HG03520 (cell line): ENCODE data around the gene DPP6.

ENCODE experiments used
- ATAC-seq: cut with Tn5 transposase; IDR thresholded peaks from one replicate; pipeline ENCODE4 v1.9.1; 2021; ENCODE audit warnings: mild to moderate bottlenecking, moderate library complexity; ENCODE audit not compliant: unreplicated experiment

DPP6 gene

DNA sequence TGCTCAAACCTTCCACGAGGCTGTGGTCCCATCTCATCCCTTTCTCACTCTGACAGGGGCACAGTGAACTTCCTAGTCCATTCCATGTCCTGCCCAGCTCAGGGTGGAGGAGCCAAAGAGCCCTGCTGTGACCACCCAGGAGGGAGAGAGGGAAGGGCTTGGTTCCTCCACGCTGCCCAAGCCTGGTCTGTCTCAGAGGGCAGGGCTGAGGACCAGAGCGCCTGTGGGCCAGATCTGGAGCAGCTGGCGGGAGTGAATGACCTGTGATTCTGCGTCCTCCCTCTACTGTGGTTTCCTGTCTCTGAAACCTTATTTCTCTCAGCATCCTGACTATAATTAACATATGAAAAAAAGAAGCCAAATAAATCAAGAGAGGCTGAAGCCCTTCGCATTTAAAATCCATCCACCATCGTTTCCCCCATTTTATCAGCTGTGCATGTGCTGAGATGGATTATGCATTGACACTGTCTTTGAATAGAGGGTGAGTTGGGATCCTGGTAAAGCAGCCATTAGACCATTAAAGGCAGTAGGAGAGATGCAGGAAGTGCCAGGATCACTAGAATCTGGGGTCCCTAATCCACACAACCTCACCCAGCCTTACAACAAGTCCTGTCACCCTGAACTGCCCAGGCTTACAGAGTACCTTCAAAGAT lies 165.6 kb downstream of the DPP6 start:
- ATAC-seq, result no peak

GRCh38 chr7:154231732-154232131 lies 179.5 kb downstream of the DPP6 start:
- ATAC-seq, result no peak

DNA sequence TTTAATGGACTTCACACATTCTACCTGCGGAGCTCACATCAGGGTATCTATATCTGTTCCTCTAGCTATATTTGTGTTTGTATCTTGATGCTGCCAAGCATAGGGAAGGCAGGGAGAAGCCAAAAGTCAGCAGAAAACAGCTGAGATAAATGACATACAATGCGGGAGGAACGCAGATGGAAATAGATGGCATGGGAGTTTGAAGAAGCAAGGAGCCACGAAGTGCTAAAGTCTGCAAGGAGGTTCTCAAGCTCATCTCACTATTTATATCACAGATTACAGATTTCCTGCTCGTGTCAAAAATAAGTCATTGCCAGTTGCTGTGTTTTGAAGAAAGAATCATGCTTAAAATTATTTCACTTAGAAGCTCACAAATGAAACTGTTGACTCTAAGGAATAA lies 180.5 kb downstream of the DPP6 start:
- ATAC-seq, result no peak

DNA sequence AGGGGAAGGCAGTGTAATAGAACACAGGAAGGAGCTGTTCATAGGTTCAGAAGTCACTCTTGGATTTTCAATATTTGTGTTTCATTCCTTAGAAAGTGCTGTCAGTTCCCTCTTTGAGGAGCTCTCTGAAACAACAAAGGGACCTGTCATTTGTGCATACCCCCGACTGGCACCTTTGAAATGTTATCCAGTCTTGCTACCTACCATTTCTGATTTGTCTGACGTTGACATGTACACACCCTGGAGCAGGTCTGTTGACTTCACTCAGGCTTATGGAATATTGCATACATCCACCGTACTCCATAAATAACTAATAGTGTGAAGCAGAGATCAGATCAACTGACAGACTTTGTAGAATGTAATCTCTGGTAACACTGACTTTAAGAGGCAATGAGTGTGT lies 189.8 kb downstream of the DPP6 start:
- no peak for ATAC-seq

- ATAC-seq, result no peak
These were observed 190.5 kb downstream of the DPP6 start for GRCh38 chr7:154242709-154243108.

DNA sequence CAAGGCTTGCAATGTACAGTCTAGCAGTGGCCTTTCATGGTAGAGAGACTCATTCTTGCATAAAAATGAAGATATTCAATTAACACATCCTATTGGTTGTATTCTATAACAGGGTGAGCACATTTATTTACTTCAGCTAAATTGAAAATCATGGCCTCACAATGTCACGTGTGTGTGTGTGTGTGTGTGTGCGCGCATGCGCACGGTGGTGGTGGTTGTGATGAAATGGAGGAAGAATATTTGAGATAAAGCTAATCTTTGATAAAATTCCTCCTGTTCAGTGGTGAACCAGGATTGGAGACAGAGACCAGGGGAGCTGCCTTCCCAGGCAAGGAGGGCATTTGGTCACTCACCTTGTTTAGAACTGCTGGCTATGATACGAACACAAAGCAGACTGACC lies 199.8 kb downstream of the DPP6 start:
- ATAC-seq, result no peak

DNA sequence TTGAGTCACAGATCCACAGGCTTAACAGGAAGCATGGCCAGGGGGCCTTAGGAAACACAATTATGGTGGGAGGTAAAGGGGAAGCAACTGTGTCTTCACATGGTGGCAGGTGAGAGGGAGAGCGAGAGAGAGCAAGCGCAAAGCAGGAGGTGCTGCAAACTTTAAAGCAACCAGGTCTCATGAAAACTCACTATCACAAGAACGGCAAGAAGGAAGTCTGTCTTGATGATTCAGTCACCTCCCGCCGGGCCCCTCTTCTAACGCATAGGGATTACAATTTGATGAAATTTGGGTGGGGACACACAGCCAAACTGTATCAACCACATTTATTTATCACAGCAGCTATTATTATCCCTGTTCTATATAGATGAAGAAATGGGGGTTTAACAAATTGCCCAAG lies 201.6 kb downstream of the DPP6 start:
- no peak for ATAC-seq

DNA sequence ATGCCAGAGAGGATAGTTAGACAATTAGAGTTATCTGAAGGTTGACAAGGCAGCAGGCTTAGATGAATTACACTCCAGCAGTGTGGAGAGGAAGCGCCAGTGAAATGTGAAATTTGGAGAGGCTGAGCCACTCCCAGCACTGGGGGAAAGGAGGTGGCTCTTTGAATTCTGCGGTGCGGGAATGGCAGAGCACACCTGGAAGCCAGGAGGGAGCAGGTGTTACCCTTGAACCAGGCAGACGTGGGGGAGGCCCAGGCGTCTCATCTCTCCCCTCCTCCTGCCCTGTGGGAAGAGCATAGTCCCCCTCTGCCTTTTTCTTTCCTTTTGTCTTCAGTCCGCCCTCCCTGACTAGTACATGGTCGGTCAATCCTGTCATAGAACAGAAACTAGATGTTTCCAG lies 203.1 kb downstream of the DPP6 start:
- no peak for ATAC-seq

- no peak for ATAC-seq
These were observed 204.0 kb downstream of the DPP6 start for GRCh38 chr7:154256150-154256549.

GRCh38 chr7:154259396-154259795 lies 207.2 kb downstream of the DPP6 start:
- no peak for ATAC-seq

DNA sequence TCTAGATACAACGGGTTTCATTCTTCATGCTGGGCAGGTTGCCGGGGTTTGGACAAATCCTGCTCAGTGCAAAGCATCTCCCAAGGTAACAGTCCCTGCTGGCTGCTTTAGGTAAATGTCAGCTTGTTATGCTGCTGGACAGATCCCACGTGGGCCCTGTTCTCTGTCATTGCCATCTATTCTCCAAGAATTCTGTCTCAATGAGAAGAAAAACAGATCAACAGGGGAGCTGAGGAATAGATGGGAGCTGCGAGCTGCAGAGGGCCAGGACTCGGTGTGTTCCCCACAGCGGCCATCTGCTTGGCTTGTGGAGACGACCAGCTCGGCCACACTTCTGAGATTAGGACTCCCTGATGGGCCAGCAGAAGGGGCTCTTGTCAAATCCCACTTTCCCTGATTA lies 235.2 kb downstream of the DPP6 start:
- no peak for ATAC-seq

DNA sequence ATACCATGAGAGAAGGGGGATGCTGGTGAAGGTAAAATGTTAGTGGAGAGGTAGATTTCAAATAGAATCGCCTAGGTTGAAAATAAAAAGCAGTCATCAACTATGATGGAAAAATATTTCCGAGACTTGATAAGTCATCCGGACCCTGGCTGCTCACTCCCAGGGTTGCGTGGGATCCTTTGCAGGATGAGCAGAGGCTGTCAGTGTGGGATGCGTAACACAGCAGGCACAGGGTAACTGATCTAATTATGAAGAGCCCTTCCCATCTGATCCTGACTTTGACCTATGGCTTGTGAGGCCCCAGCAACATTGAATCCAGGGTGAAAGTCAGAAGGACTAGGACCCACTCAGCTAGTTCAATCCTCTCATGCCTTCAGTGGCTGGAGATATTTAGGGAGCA lies 236.9 kb downstream of the DPP6 start:
- ATAC-seq, result no peak

DNA sequence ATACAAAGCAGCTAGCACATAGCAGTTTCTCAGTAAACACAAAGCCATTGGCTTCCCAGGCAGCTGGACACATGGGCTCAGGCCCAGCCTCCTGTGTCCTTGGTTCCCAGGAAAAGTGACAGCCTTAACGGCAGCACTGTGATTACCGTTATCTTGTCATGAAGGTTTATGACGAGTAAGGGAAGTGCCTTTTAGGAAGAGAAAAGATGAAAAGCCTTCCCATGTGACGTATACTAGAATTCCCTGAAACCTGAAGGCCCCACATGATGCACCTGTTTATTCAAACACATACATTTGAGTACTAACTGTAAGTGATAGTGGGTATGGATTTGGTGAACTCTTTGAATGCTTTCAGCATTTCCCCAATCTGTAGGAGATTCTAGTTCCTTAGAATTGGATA lies 244.2 kb downstream of the DPP6 start:
- ATAC-seq, result no peak

- ATAC-seq, result no peak
These were observed 247.5 kb downstream of the DPP6 start for GRCh38 chr7:154299736-154300135.

DNA sequence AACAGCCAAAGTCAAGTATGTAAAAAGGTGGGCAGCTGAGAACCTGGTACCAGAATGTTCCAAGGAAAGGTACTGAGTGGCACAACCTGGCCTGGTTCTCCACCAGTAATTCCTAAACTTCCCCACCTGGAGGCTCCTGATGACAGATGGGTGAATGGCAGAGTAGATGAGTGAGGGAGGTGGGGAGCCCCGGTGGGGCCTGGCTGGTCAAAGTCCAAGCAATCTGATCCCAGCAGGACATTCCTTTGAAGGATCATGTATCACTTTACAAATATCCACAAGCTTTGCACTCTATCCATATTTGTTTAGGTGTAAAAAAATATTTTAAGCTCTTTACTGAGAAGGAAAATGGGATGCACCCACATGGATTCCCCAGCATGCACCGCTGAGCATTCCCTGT lies 250.2 kb downstream of the DPP6 start:
- no peak for ATAC-seq

DNA sequence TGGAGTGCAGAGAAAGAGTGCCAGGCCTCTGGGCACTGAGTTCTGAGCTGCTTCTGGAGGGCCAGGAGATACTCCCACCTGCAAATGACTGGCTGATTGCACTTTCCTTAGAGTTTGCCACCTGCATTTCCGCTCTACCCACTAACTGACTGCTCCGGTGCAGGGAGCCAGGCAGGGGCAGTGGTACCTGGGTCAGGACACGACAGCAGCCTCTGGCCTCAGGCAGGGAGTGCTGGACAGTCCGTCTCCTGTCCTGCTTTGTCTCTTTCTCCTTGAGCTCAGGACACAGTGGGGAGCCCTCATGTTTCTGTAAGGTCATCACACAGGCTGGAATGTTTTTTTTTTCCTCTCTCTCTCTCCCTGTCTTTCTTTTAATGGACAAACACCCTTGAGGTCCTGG lies 252.0 kb downstream of the DPP6 start:
- ATAC-seq, result no peak

DNA sequence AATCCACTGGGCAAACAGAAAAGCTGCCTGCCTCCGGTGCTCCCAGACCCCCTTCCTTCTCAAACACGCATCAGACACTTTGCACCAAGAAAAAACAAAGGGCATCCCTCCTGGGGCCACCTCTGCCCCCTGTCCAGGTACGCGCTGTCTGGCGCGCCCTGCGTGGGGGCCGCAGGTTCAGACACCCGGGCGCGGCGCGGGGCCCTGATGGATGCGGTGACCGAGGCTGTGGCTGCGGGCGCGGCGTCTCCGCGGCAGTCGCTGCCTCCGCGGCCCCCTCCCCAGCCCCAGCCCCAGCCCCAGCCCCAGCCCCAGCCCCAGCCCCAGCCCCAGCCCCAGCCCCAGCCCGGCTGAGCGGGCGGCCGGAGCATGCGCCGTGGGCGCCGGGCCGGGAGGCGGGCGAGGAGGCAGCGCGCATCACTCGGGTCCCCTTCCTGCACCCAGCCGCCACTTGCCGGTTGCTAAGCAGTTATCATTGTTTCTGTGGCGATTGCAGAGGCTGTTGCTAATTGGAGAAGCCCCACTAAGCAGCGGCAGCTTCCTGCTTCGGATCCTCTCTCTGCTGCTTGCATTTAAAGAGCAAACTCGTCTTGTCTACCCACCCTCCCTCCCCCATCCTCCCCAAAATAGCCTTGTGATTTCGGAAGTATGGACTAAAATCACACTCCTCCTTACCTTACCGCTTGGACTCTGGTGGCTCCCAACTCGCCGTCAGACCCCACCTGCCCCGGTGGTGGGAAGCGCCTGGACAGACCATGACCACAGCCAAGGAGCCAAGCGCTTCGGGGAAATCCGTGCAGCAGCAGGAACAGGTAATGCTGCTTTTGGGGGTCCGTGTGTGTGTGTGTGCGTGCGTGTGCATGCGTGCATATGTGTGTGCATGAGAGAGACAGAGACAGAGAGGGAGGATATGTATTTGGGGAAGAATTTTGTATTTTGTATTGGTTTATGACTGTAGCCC lies 252.8 kb downstream of the DPP6 start:
- ATAC-seq, result no peak

DNA sequence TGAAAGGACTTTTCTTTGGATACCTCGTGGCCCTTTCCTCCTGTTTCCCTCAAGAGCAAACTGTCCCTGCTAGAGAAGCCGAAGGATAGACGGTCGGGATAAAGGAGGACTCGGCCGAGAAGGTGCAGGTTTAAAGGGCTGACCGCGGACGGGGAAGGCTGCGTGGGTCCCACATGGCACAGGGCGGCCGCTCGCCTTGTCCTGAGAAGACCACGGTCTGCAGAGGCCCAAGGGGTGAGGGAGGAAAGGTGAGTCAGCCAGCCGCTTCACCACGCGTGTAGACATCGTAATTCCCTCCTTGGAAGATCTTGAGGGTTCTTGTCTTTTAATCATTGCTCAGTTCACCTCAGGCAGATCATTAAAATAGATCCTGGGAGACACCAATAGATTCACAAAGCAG lies 253.8 kb downstream of the DPP6 start:
- ATAC-seq, result no peak

DNA sequence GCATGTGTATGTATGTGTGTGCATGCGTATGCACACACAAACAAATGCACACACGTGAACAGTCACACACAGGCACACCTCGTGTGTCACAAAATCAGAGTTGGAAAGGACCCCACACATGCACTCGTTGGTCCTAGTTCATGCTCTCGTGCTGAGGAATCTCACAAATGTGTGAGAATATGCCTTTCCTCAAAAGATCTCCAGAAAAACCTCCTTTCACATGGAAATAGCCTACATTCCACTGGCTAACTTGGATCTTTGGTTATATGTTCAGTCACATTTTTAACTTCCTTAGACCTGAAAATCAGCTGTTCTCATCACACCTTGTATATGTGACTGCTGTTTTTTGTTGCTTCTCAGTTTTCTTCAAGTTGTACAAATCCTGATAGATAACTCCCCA lies 256.7 kb downstream of the DPP6 start:
- no peak for ATAC-seq

DNA sequence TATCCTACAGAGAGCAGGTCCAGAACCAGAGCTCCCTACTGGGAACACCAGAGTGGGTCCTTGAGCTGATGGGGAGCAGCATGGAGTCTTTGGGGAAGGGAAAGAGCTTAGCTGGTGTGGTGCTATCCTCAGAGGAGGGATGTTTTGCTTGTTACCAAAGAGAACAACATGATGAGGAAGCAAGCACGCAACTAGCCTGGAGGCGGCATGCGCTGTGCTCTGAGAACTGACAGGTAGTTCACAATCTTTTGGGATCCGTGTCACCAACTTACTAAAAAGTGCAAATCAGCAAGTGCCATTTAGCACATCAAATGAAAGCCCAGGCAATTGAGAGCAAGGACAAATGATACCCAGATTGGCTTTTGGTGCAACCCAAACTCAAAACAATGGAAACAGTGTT lies 257.9 kb downstream of the DPP6 start:
- ATAC-seq, result no peak

- ATAC-seq, result no peak
These were observed 272.0 kb downstream of the DPP6 start for GRCh38 chr7:154324196-154324595.

- no peak for ATAC-seq
These were observed 274.2 kb downstream of the DPP6 start for GRCh38 chr7:154326421-154326820.
